IMR-90 (cell line): Measurements from ENCODE around the gene RHOT1. TPM values are rescaled to one million over a fixed set of nuclear protein-coding genes. Genes with fewer than 3 reads are reported as not detected.
"Not testable (repeated sequence)": the region's sequence is repeated elsewhere in the genome, so short reads cannot be mapped to it uniquely, and the experiment has no call there.

Experiments used
- ATAC-seq: fragments of 200-7000 bp; cut with Tn5 transposase; 2 replicates; pipeline ENCODE4 v1.9.1; 2020; ENCODE audit warnings: low read depth, mild to moderate bottlenecking, moderate library complexity
- BruUV-seq: library from RNA; stranded (reverse); fragments of 400-500 nt; replicated peaks from 2 replicates; lab custom pipeline; 2021; lab: Mats Ljungman, UMichigan
- CTCF ChIA-PET: fragments of 300-600 bp; formaldehyde crosslinking; extraction: SDS; loops from one replicate; lab custom pipeline; 2021; ENCODE audit warnings: antibody characterized with exemption; lab: Yijun Ruan, JAX
- POLR2A ChIA-PET: fragments of 300-600 bp; sonication (Branson Sonifier 250); formaldehyde crosslinking; loops from one replicate; lab custom pipeline; 2022; ENCODE audit warnings: antibody characterized with exemption; ENCODE audit not compliant: unreplicated experiment; lab: Charles Lee
- DNase-seq: peaks from one replicate; pipeline ENCODE4 v3.0.0; 2013
- H2AFZ ChIP-seq: replicated peaks from 2 replicates; pipeline ENCODE3; 2013; ENCODE audit warnings: low read length, mild to moderate bottlenecking; ENCODE audit not compliant: poor library complexity
- H2AK5ac ChIP-seq: 2 replicates; pipeline ENCODE4 v1.6.1; 2013; ENCODE audit warnings: low read depth, low read length, inconsistent platforms
- H2AK9ac ChIP-seq: replicated peaks from 2 replicates; pipeline ENCODE3; 2013; ENCODE audit warnings: mild to moderate bottlenecking, low read depth, low read length, moderate library complexity; ENCODE audit not compliant: poor library complexity
- H2BK120ac ChIP-seq: 2 replicates; pipeline ENCODE4 v1.6.1; 2013; ENCODE audit warnings: low read depth, low read length, inconsistent platforms
- H2BK15ac ChIP-seq: 3 replicates; pipeline ENCODE4 v1.6.1; 2013; ENCODE audit warnings: low read depth, low read length, inconsistent platforms
- H2BK20ac ChIP-seq: 2 replicates; pipeline ENCODE4 v1.6.1; 2013; ENCODE audit warnings: low read depth, mild to moderate bottlenecking, inconsistent platforms, low read length, moderate library complexity
- H2BK5ac ChIP-seq: 2 replicates; pipeline ENCODE4 v1.6.1; 2013; ENCODE audit warnings: mild to moderate bottlenecking, low read depth, low read length, inconsistent platforms; ENCODE audit not compliant: poor library complexity, severe bottlenecking
- H3K14ac ChIP-seq: replicated peaks from 2 replicates; pipeline ENCODE4 v1.6.1; 2013; ENCODE audit warnings: low read depth, low read length, inconsistent platforms
- H3K18ac ChIP-seq: 2 replicates; pipeline ENCODE4 v1.6.1; 2013; ENCODE audit warnings: low read depth, low read length, control low read depth
- H3K23ac ChIP-seq: 2 replicates; pipeline ENCODE4 v1.6.1; 2013; ENCODE audit warnings: low read depth, low read length, inconsistent platforms
- H3K27ac ChIP-seq: 2 replicates; pipeline ENCODE4 v1.5.1; 2013; ENCODE audit warnings: mild to moderate bottlenecking, control low read depth, low read length; ENCODE audit not compliant: insufficient read depth
- H3K27me3 ChIP-seq: 2 replicates; pipeline ENCODE4 v1.6.1; 2013; ENCODE audit warnings: low read length; ENCODE audit not compliant: control insufficient read depth, insufficient read depth
- H3K36me3 ChIP-seq: 2 replicates; pipeline ENCODE4 v1.6.1; 2013; ENCODE audit warnings: low read length, mixed read lengths; ENCODE audit not compliant: control insufficient read depth, insufficient read depth
- H3K4ac ChIP-seq: 2 replicates; pipeline ENCODE4 v1.6.1; 2013; ENCODE audit warnings: low read depth, low read length, inconsistent platforms
- H3K4me1 ChIP-seq: 2 replicates; pipeline ENCODE4 v1.6.1; 2013; ENCODE audit warnings: low read length, mixed read lengths; ENCODE audit not compliant: control insufficient read depth, insufficient read depth
- H3K4me2 ChIP-seq: 2 replicates; pipeline ENCODE4 v1.6.1; 2013; ENCODE audit warnings: low read depth, mild to moderate bottlenecking, control low read depth, low read length, moderate library complexity
- H3K4me3 ChIP-seq: 2 replicates; pipeline ENCODE4 v1.5.1; 2013; ENCODE audit warnings: low read depth, mild to moderate bottlenecking, control low read depth, low read length, moderate library complexity; ENCODE audit not compliant: insufficient read depth
- H3K56ac ChIP-seq: 2 replicates; pipeline ENCODE4 v1.6.1; 2013; ENCODE audit warnings: low read length, inconsistent platforms; ENCODE audit not compliant: insufficient read depth; ENCODE audit errors: extremely low read depth
- H3K79me1 ChIP-seq, 2 experiments: 2 replicates each; pipeline ENCODE4 v1.6.1; 2013; ENCODE audit warnings: low read length in 2 of 2, inconsistent platforms in 1 of 2, low read depth in 1 of 2
- H3K9ac ChIP-seq: 2 replicates; pipeline ENCODE4 v1.6.1; 2013; ENCODE audit warnings: low read depth, low read length, control low read depth
- H3K9me1 ChIP-seq: 2 replicates; pipeline ENCODE4 v1.6.1; 2013; ENCODE audit warnings: low read length, inconsistent platforms; ENCODE audit not compliant: insufficient read depth
- H3K9me3 ChIP-seq: 2 replicates; pipeline ENCODE4 v1.6.1; 2013; ENCODE audit warnings: low read length; ENCODE audit not compliant: control insufficient read depth, insufficient read depth
- H4K20me1 ChIP-seq: 2 replicates; pipeline ENCODE4 v1.6.1; 2013; ENCODE audit warnings: low read length, inconsistent platforms; ENCODE audit not compliant: insufficient read depth
- H4K5ac ChIP-seq: 2 replicates; pipeline ENCODE4 v1.6.1; 2013; ENCODE audit warnings: mild to moderate bottlenecking, low read depth, low read length, control low read depth
- H4K8ac ChIP-seq, 2 experiments: 2 replicates each; pipeline ENCODE4 v1.6.1; 2013; ENCODE audit warnings: low read depth in 2 of 2, low read length in 2 of 2, control low read depth in 1 of 2, inconsistent platforms in 1 of 2
- H4K91ac ChIP-seq: 2 replicates; pipeline ENCODE4 v1.6.1; 2013; ENCODE audit warnings: low read depth, low read length, inconsistent platforms; ENCODE audit not compliant: insufficient read depth
- MAZ ChIP-seq: IDR thresholded peaks from 2 replicates; pipeline ENCODE4 v1.6.1; 2012; ENCODE audit warnings: low read depth, mild to moderate bottlenecking, low read length, improper control_type of control experiment, moderate library complexity, borderline replicate concordance
- WGBS, 2 experiments: methylation state at CpG; one replicate each; pipeline versions ENCODE4 v1.1.5 to v1.1.7; 2013; ENCODE audit warnings: missing lambda C conversion rate in 2 of 2; ENCODE audit not compliant: insufficient read length in 1 of 2; ENCODE audit errors: extremely low coverage in 2 of 2; 5-methylcytosine and 5-hydroxymethylcytosine counted together
- dilution Hi-C: fragments of 300-500 bp; cut with HindIII; formaldehyde crosslinking; loops from one replicate; pipeline ENCODE4 v1.14.3; 2018; ENCODE audit warnings: low sequenced_read_pairs; ENCODE audit not compliant: unreplicated experiment
- in situ Hi-C: fragments of 300-500 bp; cut with MboI; formaldehyde crosslinking; loops from 3 replicates; pipeline ENCODE4 v1.14.3; 2019; ENCODE audit warnings: low sequenced_read_pairs, inconsistent platforms, mixed read lengths
- intact Hi-C: fragments of 100-400 bp; cut with micrococcal nuclease; formaldehyde crosslinking; loops from 2 replicates; pipeline ENCODE4 v1.10.0; 2022
- polyA plus RNA-seq, 3 experiments: library from polyadenylated mRNA; depleted of rRNA; stranded (reverse); fragments of >200 nt; gene quantifications; 2 replicates each; pipeline ENCODE4 v1.2.3, GENCODE V29; 2012; ENCODE audit warnings: low replicate concordance in 1 of 3
- total RNA-seq: library from RNA; depleted of rRNA; stranded (reverse); fragments of >200 nt; gene quantifications from 2 replicates; pipeline ENCODE4 v1.2.3, GENCODE V29; 2012

RHOT1 gene
- total and polyA plus RNA-seq, 2 of the 4 experiments (the other 2 are of a cell fraction) = 27.4 to 27.6 TPM

DNA sequence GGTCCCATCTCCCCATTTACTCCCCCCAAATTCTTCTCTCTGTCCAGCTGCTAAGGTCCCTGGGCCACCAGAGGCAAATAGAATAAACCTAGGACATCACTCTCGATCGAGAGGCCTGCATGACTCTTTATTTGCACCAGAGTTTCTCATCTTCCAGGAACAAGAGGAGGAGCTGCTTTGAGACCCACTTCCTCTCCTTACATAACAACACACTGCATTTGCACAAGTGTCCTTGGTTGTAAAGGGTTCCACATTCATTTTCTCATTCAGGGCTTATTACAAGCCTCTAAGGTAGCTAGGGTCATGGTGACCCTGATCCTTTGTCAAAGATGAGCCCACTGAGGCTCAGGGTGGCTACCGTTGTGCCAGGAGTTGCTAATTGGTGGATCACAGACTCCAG lies 38.1 kb upstream of the RHOT1 start:
- H3K4me3 ChIP-seq = no peak overlapping the region
- in situ Hi-C loops (no loop called here), intact Hi-C loops (no loop called here), dilution Hi-C loops (no loop called here)
- no peaks in the 10 kb centered on the region for H4K20me1 ChIP-seq
- H3K4me1 ChIP-seq = no peaks in the 10 kb centered on the region
- H3K9me1 ChIP-seq = no peaks in the 10 kb centered on the region
- H3K9me3 ChIP-seq = no peaks in the 10 kb centered on the region
- H2AK5ac ChIP-seq = no peak overlapping the region
- H3K18ac ChIP-seq = no peak overlapping the region
- H3K79me1 ChIP-seq = no peaks in the 10 kb centered on the region
- no peak overlapping the region for H4K91ac ChIP-seq
- H2BK20ac ChIP-seq = no peak overlapping the region
- no peak overlapping the region for H3K4ac ChIP-seq
- H3K9ac ChIP-seq = no peak overlapping the region
- 83% methylated on average over 1 of the region's 3 CpGs; no CpG with 5 or more reads in 1 of the 2 experiments for WGBS, 2 experiments
- ATAC-seq (no peak), DNase-seq (no peak)
- H4K5ac ChIP-seq = no peak overlapping the region
- no peak overlapping the region; the same call in 1 of the 2 replicates for H3K23ac ChIP-seq
- H3K27me3 ChIP-seq = peaks cover 2% of the 10 kb centered on the region
- H3K56ac ChIP-seq = no peak overlapping the region
- TF ChIP-seq MAZ = no peak
- no peak overlapping the region for H2BK15ac ChIP-seq
- H2BK120ac ChIP-seq = no peak overlapping the region
- BruUV-seq = no TSS peak
- H3K27ac ChIP-seq = no peak overlapping the region
- CTCF ChIA-PET = interaction anchor here (0.5 to 0.8 kb wide), 2 partner anchors 34 to 260 kb away, joined by 3 read pairs; no protein-coding TSS in a partner anchor
- no peak overlapping the region for H2BK5ac ChIP-seq
- H2AK9ac ChIP-seq = no peak overlapping the region
- no peak overlapping the region for H3K4me2 ChIP-seq
- H4K8ac ChIP-seq = no peak overlapping the region
- POLR2A ChIA-PET = no interaction called here
- no peak overlapping the region for H3K14ac ChIP-seq
- H2AFZ ChIP-seq = no peak overlapping the region
- no peaks in the 10 kb centered on the region for H3K36me3 ChIP-seq

DNA sequence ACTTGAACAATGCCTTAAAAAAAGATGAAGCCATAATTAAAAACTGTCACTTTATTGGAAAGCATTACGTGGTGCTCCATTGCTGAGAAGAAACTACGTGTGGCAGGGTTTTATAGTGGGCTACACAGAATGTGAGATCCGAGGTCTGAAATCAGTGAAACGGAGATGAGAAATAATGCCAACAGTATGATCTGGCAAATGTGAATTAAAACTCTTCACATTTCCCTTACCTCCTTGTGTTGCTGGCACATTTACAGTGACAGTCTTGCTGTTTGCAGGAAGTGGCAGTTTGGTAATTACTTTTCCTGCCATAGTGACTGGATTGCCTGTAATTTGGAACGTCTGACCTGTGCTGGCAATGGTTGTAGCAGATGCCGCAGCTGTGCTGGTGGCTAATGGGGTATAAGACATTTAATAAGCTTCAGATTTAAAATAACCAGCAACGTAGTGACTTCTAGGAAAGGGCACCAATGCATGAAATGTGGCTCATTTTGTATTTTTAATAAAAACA lies 35.8 kb upstream of the RHOT1 start:
- H4K5ac ChIP-seq, dilution Hi-C loops, H2AK9ac ChIP-seq, H3K56ac ChIP-seq, H2BK120ac ChIP-seq, DNase-seq, H3K27me3 ChIP-seq, H2BK20ac ChIP-seq, POLR2A ChIA-PET, H2AFZ ChIP-seq, H2BK5ac ChIP-seq, H3K4me3 ChIP-seq, intact Hi-C loops, H3K9ac ChIP-seq, CTCF ChIA-PET, H2AK5ac ChIP-seq, H3K18ac ChIP-seq, H4K8ac ChIP-seq, H3K4me1 ChIP-seq, H3K4ac ChIP-seq, H3K4me2 ChIP-seq, H3K9me3 ChIP-seq, H2BK15ac ChIP-seq, H3K14ac ChIP-seq, H3K27ac ChIP-seq, in situ Hi-C loops, H4K20me1 ChIP-seq, ATAC-seq, H3K79me1 ChIP-seq, H3K23ac ChIP-seq, BruUV-seq, H3K36me3 ChIP-seq, H4K91ac ChIP-seq, H3K9me1 ChIP-seq: not testable (repeated sequence)
- WGBS, 2 experiments = no CpG with 5 or more reads among the region's 7 CpGs
